Neural cell (in vitro differentiated cells): ENCODE data around the gene HMCN2.

Experiments
- CTCF ChIP-seq: fragments of 450-650 bp; IDR thresholded peaks from 2 replicates; pipeline ENCODE4 v1.5.1; 2014; ENCODE audit warnings: antibody characterized with exemption, mild to moderate bottlenecking, moderate library complexity; ENCODE audit not compliant: poor library complexity, severe bottlenecking
- EZH2 ChIP-seq: fragments of 200-600, 300-800 bp; shearing (Covaris generic), sonication (generic); IDR thresholded peaks from 2 replicates; pipeline ENCODE4 v1.6.1; 2014; ENCODE audit warnings: antibody characterized with exemption, low read length, borderline replicate concordance, mild to moderate bottlenecking; ENCODE audit not compliant: insufficient read depth, poor library complexity, severe bottlenecking

DNA sequence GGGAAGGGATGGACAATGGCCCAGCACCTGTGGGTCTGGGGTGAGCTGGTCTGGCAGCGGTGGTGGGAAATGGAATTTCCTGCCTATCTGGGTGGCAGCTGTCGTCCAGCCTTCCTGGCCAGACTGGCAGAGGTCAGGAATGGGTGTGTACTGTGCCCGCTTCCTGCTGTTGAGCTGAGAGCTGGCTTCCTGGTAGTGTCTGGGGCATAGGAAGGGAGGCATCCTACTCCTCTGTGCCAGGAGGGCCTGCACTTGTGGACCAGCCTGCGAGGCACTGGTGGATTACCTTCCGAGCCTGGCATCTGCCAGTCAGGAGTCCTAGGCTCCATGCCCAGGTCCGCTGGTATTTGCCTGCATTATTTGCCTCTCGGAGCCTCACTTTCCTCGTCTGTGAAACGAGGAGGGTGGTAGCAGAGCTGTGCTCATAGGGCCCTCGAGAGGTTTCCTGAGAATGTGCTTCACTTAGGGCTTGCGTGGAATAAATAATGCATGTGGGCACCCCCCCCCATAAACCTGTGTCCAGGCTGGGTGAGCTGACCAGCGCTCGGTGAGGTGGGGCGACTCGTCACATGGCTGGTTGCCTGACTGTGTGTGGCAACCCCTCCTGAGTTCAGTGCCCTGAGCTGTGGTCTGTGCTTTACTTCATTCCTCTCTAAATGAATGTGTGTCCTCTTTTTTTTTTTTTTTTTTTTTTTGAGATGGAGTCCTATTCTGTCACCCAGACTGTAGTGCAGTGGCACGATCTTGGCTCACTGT, 47.7 kb downstream of the HMCN2 start:
- TF ChIP-seq CTCF = no peak
- TF ChIP-seq EZH2 = no peak
